HG02885 (cell line): Measurements from ENCODE around the gene CARS1.

Experiments
- ATAC-seq: cut with Tn5 transposase; IDR thresholded peaks from one replicate; pipeline ENCODE4 v1.9.1; 2021; ENCODE audit warnings: mild to moderate bottlenecking; ENCODE audit not compliant: unreplicated experiment, poor library complexity

CARS1 gene

GRCh38 chr11:3057069-3057963, at the start of gene CARS1:
TSS of gene CARS1 (minus strand) at chr11:3057423. CDS start at chr11:3057367, 56 bp downstream.
- peak; percentile 99 for ATAC-seq

DNA sequence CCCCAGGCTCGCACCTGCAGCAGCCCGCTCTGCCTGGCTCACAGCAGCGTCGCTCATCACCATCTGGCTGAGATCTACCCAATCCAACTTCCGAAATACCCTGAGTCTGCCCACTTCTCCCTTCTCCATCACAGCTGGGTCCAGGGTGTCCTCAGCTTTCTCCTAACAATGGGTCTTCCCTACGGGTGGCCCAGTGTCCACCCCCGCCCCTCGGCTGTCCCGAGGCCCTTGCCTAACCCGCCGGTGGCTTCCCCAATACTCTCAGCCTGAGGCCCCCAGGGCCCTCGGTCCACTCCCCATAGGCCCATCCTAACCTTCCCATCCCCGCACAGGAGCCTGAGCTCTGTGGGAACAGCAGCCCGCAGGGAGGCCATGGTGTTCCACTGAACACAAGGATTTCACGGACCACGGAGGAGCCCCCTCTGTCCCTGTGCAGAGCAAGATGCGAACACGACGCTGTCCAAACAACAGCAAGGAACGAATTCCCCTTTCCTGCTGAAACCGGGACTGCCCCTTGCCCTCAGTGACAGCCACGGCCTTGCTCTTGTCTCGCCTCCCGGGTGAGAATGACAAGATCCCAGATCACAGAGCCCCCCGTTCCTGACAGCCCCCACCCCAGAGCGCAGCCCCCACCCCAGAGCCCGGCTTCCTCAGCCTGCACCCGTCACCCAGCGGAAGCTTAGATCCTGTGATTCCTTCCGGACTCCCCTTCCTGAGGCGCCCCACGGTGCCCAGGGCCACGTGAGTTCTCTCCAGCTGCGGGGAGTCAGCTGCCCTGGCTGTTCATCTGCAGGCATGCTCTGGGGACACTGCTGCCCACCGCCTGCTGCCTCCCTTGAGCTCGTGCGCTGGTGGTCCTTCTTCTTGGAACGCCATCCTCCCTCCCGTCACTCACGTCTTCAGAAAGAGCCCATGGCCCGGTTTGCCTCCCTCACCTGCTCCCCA, 48.8 kb upstream of the CARS1 start:
- ATAC-seq: no peak

DNA sequence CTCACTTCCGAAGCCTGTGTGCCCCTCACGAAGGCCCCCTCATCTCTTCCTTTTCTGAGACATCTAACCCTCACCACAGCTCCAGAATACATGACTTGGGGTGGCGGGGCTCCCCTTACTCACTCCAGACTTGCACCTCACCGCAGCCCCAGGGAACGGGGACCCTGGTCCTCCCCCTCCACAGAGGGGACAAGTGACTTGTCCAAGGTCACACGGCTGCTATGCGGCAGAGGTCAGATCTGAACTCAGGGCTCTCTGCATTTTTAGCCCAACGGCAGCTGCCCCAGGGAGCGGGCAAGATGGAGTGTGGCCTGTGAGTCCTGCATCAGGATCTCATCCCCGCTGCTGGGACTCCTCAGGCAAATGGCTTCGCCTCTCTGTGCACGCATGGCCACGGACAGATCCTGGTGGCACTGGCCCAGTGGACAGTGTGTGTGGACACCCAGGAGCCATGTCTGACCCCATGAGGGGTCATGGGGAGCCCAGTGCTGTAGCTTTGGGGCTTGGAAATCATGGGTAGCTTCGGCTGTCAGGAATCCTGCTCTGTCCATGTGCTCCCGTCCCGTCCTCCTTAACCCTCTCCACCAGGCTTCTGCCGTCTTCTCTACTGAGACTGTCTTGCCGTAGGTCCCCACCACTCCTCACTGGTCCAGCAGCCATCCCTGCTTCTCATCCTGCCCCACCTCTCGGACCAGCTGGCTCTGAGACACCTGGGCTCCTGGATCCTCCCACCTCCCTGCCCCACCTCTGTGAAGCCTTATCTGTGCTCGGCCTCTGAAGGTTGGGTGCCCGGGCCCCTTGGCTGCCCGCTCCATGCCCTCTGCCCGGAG, 48.0 kb upstream of the CARS1 start:
- no peak for ATAC-seq

- ATAC-seq: no peak
Observed at GRCh38 chr11:3104051-3104714, 47.0 kb upstream of the CARS1 start.

DNA sequence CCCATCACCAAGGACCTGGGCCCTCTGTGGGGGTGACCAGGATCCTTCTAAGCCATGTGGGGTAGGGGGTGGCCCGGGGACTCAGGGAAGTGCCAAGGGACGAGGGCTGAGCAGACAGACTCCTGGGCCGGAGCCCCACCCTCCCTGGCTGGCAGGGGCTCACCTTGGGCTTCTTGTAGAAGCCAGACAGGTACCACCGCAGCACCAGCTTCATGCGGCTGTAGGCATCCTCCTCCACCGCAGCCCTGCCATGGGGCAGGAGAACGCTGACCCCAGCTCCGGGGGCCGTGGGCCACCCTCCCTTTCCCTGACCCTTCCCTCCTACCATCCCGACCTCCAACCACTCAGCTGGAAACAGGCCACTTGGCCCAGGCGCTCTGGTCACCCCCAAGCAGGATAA, 45.9 kb upstream of the CARS1 start:
- no peak for ATAC-seq

- ATAC-seq: no peak
Observed at GRCh38 chr11:3102641-3102921, 45.4 kb upstream of the CARS1 start.

GRCh38 chr11:3101921-3102640, 44.9 kb upstream of the CARS1 start:
- no peak for ATAC-seq

DNA sequence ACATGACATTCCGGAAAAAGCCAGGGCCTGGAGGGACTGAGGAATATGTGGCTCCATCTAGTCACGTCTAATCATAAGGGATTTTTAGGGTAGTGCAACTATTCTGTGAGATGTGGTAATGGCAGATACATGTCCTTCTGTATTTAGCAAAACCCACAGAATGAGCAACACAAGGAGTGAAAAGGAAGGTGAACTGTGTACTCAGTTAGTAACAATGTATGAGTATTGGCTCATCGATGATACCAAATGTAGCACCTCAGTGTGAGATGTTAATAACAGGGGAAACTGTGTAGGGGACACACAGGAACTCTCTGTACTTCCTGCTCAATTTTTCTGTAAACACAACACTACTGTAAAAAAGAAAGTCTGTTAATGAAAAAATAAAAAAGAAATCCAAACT, 42.0 kb upstream of the CARS1 start:
- no peak for ATAC-seq

GRCh38 chr11:3096909-3097530, 39.8 kb upstream of the CARS1 start:
- ATAC-seq: no peak

GRCh38 chr11:3095712-3096361, 38.6 kb upstream of the CARS1 start:
- ATAC-seq: no peak

DNA sequence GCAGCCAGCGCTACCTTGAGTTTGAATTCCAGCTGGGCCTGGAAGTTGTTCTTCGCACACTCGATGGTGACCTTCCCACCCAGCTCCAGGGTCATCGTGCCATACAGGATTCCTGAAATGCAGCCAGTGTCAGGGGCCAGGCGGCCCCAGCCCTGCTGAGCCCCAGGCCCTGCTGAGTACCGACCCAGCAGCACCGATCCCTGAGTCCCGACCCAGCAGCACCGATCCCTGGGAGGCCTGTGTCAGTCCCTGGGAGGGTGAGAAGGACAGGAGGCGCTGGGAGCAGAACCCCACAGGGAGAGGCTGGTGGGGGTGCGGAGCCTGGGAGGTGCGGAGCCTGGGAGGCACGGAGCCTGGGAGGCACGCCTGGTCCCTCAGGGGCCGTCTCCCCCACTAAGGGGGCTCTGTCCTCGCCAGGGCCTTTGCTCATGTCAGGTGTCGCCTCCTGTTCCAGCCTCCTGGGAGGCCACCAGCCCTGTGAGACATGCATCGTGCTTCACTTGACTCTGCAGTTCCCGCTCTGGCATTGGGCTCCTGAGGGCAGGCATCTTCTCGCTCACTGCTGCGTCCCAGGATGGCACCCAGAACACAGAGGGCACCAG, 37.1 kb upstream of the CARS1 start:
- ATAC-seq: no peak

GRCh38 chr11:3093281-3094191, 36.3 kb upstream of the CARS1 start:
- no peak for ATAC-seq

DNA sequence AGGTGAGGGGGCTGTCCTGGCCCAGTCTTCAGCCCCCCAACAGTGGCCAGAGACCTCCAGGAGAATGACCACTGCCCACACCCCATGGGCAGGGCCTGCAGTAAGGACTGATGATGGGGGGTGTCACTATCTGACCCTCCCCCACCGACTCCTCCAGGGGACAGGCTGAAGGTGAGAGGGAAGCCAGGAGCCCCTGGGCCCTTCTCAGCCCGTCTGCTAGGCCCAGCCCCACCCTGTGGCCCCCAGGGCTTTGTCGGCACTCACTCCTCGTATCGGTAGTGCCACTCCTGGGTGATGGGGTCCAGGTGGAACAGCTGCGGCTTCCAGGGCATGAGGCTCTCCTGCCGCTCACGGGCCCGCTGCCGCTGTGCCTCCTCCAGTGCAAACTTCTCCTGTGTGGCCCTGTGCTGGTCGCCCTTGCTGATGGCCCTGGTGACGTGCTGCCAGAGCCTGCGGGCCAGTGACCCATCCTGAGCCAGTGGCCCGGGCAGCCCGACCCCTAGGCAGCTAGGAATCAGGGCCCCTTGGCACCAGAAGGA, 35.4 kb upstream of the CARS1 start:
- ATAC-seq: no peak

DNA sequence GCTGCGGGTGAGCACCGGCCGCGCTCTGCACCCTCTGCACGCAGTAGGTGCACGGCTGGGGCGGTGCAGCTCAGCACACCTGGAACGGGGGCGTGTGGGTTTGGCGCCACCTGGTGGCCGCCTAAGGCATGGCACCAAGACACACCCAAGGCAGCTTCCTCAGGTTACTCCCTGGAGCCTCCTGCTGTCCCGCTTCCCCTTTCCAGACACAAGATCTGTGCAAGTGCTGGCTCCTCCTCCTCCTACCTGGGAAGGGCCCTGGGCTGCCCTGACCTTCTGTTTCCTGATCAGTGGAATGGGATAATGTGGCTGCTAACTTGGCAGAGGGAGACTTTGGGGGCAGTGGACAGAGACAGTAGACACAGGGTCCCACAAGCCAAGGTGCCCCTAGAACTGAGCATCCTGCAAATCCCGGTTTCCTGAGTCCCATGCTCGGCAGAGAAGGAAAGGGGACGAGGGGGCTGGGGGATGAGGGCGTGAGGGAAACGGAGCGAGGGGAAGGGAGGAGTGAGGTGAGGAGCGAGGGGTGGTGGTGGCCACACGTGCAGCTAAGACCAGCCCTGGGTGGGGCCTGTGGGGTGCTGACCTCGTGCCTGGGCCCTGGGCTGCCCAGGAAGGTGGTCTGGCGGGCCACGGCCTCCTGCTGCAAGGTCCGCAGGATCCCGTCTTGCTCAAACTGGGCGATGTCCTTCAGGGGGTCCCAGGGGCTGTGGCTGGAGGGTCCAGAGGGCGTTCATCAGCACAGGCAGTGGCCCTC, 34.8 kb upstream of the CARS1 start:
- peak; percentile 66 for ATAC-seq

DNA sequence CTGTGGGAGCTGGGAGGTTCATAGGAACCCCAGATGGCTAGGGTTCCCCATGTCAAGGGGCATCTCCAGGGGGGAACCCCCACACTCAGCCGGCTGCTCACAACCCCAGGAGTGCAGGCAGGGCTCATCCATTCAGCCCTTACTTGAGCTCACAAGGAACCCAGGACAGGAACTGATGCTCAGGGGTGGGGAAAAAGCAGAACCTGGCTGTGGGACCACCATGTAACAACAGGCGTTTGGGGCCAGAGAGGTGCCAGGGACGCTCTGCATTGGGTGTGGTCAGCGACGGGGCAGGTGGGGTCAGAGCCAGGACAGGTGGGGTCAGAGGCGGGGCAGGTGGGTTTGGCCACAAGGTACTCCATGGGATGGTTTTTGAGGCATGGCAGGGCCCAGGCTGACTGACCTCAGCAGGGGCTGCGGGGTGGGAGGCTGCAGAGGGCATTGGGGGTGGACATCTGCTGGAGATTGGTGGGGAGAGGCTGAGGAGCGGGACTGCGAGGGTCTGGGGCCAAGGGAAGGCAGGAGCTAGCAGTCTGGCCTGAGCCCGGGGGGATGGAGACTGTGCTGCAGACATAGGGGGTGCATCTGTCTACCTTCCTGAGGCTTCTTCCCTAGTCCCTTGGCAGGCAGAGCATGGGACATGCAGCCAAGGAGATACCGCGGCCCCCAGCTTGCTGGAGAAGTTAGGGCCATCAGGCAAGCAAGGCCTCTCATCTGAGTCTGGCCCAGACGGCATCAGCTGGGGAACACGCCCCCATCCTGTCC, 34.0 kb upstream of the CARS1 start:
- no peak for ATAC-seq
